Ovary (tissue), 9 donors: ENCODE data around the gene IFIT1. TPM values are rescaled to one million over a fixed set of nuclear protein-coding genes. Genes with fewer than 3 reads are reported as not detected.
"Not testable (repeated sequence)": the region's sequence is repeated elsewhere in the genome, so short reads cannot be mapped to it uniquely, and the experiment has no call there.

Source experiments
- DNase-seq, 5 donors: peaks; one replicate each; pipeline ENCODE4 v3.0.0-alpha.2; 2019 to 2020
- H3K27ac ChIP-seq, 2 donors: fragments of 200-600 bp; one replicate each; pipeline versions ENCODE4 v1.5.1 to v1.8.0; 2019 to 2022
- H3K27me3 ChIP-seq: fragments of 200-600 bp; one replicate; pipeline ENCODE4 v1.8.0; 2022
- H3K36me3 ChIP-seq: fragments of 200-600 bp; sonication (generic); one replicate; pipeline ENCODE4 v1.5.1; 2019
- H3K4me1 ChIP-seq: one replicate; pipeline ENCODE4 v1.8.1; 2013; ENCODE audit warnings: mild to moderate bottlenecking, moderate library complexity; ENCODE audit not compliant: insufficient read depth
- H3K4me3 ChIP-seq: fragments of 200-600 bp; sonication (generic); one replicate; pipeline ENCODE4 v1.5.1; 2017
- H3K9me3 ChIP-seq, 2 donors: fragments of 200-600 bp in 1 of 2; sonication (generic) in 1 of 2; one replicate each; pipeline versions ENCODE4 v1.5.1 to v1.8.1; 2013 to 2019; ENCODE audit warnings: mild to moderate bottlenecking in 1 of 2, moderate library complexity in 1 of 2
- EP300 ChIP-seq: sonication (generic); formaldehyde crosslinking; IDR thresholded peaks from one replicate; pipeline ENCODE4 v1.6.1; 2017; ENCODE audit warnings: antibody characterized with exemption
- POLR2A ChIP-seq: fragments of 450-650 bp; IDR thresholded peaks from one replicate; pipeline ENCODE4 v1.6.1; 2017; ENCODE audit warnings: antibody characterized with exemption, mild to moderate bottlenecking, moderate library complexity
- WGBS, 3 donors: extraction: QIAGEN DNeasy Blood & Tissue Kit in 1 of 3; methylation state at CpG; one replicate each; pipeline versions ENCODE4 v1.1.5 to v1.1.7; 2013 to 2017; 5-methylcytosine and 5-hydroxymethylcytosine counted together
- intact Hi-C, 4 donors: fragments of 100-400 bp; cut with DNase I; formaldehyde crosslinking; loops; one replicate each; pipeline versions ENCODE4 v1.11.0 to v1.15.1; 2022 to 2023
- polyA plus RNA-seq, 2 donors: library from polyadenylated mRNA; stranded (reverse); fragments of 200-250 nt in 1 of 2; fragments of 350-450 nt in 1 of 2; fragmentation: Illumina TruSeq in 1 of 2; extraction: RNeasy Lipid Tissue Mini Kit (QIAGEN cat#74804) in 1 of 2; gene quantifications; one replicate each; pipeline ENCODE4 v1.2.3, GENCODE V29; 2013 to 2014
- total RNA-seq, 7 donors: library from RNA; depleted of rRNA in 2 of 7; stranded (reverse); fragments of >200 nt in 2 of 7; fragmentation: NEBNext Ultra II Directional in 3 of 7; extraction: Animal tissue kit (Norgen Biotek cat#: 25700) in 3 of 7; gene quantifications; one replicate each; pipeline versions ENCODE4 v1.1.0 to v1.2.4, GENCODE V29; 2016 to 2023
- TF ChIP-seq, protein P1 (sequence below), 3 donors: fragments of 450-650 bp in 2 of 3; fragments of 200-600 bp in 1 of 3; IDR thresholded peaks; one replicate each; pipeline versions ENCODE4 v1.5.1 to v1.8.0; 2016 to 2022; ENCODE audit warnings: antibody characterized with exemption in 3 of 3, mild to moderate bottlenecking in 1 of 3
- donor health status: DM: no; HTN: no; CAD: no; lungs with moderate emphysema.
- donor health status: DM: no; HTN: no; CAD: no.
- donor health status: Bipolar disorder and iron deficiency.
- donor health status: DM: yes; HTN: yes; CAD: no.
- donor health status: DM: no; HTN: no; CAD: no.
- donor health status: DM: yes; HTN: yes; CAD: no.

The IFIT1 gene
- total and polyA plus RNA-seq, 9 donors: 6.4 to 56.2 (median 12.3) TPM

DNA sequence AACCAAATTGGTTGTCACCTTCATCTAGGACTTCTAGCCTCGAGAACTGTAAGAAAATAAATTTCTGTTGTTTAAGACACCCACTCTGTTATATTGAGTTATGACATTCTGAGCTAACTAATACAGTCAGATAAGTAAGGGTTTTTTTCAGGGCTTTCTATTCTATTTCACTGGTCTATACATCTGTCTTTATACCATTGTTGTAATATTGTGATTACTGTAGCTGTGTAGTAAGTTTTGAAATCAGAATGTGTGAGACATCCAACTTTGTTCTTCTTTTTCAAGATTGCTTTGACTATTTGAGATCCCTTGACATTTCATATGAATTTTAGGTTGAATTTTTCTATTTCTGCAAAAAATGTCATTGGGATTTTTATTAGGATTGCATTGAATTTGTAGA is 7.5 kb downstream of the IFIT1 start:
- Histone ChIP-seq H3K9me3 (no peaks in the 10 kb centered on the region), H3K27me3 (no peaks in the 10 kb centered on the region), H3K4me3 (no peak overlapping the region), H3K27ac (no peak overlapping the region), H3K36me3 (no peaks in the 10 kb centered on the region), H3K4me1 (peaks cover 5% of the 10 kb centered on the region)
- TF ChIP-seq, protein P1, sequence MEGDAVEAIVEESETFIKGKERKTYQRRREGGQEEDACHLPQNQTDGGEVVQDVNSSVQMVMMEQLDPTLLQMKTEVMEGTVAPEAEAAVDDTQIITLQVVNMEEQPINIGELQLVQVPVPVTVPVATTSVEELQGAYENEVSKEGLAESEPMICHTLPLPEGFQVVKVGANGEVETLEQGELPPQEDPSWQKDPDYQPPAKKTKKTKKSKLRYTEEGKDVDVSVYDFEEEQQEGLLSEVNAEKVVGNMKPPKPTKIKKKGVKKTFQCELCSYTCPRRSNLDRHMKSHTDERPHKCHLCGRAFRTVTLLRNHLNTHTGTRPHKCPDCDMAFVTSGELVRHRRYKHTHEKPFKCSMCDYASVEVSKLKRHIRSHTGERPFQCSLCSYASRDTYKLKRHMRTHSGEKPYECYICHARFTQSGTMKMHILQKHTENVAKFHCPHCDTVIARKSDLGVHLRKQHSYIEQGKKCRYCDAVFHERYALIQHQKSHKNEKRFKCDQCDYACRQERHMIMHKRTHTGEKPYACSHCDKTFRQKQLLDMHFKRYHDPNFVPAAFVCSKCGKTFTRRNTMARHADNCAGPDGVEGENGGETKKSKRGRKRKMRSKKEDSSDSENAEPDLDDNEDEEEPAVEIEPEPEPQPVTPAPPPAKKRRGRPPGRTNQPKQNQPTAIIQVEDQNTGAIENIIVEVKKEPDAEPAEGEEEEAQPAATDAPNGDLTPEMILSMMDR (IDR thresholded peaks at IDR 0.05): no peak
- no peak for TF ChIP-seq POLR2A
- TF ChIP-seq EP300: no peak
- intact Hi-C loops: no loop called here
- no peak for DNase-seq
- 96 to 97% (median 97%) methylated on average over 1 of the region's 1 CpG for WGBS, 3 donors

DNA sequence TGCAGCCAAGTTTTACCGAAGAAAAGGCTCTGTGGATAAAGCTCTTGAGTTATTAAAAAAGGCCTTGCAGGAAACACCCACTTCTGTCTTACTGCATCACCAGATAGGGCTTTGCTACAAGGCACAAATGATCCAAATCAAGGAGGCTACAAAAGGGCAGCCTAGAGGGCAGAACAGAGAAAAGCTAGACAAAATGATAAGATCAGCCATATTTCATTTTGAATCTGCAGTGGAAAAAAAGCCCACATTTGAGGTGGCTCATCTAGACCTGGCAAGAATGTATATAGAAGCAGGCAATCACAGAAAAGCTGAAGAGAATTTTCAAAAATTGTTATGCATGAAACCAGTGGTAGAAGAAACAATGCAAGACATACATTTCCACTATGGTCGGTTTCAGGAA is 10.6 kb downstream of the IFIT1 start:
- no peaks in the 10 kb centered on the region for H3K9me3 ChIP-seq
- intact Hi-C loops: no loop called here
- no peak for TF ChIP-seq EP300

DNA sequence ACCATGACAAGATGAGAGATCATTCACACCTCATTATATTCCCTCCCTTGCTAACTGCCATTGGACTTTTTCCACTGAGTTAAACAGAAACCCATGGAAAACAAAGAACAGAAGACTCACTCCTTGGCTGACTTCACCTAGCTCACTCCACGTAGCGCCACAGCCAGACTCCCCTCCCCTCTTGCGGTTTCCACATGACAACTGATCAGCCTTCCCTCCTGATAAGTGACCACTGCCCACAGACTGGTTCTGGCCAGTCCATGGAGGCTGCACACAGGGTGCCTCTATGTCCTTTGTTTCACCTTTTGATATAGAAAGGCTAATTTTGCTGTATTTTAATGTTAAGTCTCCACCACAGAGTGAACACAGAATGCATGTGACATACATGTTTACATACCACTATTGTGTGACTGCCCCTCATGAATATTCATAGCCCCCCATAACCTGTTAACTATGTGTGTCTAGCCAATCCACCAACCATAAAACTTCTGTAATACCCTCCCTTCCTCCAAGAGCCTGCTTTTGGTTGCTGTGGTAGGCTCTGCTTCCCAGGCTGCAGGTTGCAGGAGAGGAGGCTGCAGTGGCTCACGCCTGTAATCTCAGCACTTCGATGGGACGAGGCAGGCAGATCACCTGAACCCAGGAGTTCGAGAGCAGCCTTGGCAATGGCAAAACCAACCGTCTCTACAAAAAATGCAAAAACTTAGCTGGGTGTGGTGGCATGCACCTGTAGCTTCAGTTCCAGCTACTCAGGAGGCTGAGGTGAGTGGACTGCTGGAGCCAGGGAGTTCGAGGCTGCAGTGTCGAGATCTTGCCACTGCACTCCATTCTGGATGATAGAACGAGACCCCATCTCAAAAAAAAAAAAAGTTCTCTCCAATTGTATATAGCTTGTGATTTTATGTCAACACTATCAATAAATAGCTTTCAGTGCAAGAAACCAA is 12.0 kb downstream of the IFIT1 start:
- no peaks in the 10 kb centered on the region for H3K4me1 ChIP-seq
- H3K27ac ChIP-seq: no peak overlapping the region
- intact Hi-C loops: no loop called here
- WGBS, 3 donors: 91 to 93% (median 93%) methylated on average over 11 of the region's 11 CpGs
- no peaks in the 10 kb centered on the region for H3K9me3 ChIP-seq
- DNase-seq: no peak
- no peaks in the 10 kb centered on the region for H3K36me3 ChIP-seq
- TF ChIP-seq, protein P1 (IDR thresholded peaks at IDR 0.05): no peak
- TF ChIP-seq EP300 (no peak), POLR2A (no peak)
- no peak overlapping the region for H3K4me3 ChIP-seq
- no peaks in the 10 kb centered on the region for H3K27me3 ChIP-seq

More for the DNA sequence above, 10.6 kb downstream of the IFIT1 start:
- no peaks in the 10 kb centered on the region for H3K4me1 ChIP-seq
- DNase-seq: no peak
- 93 to 97% (median 95%) methylated on average over 2 of the region's 2 CpGs for WGBS, 3 donors
- H3K27me3 ChIP-seq: no peaks in the 10 kb centered on the region
- H3K36me3 ChIP-seq: no peaks in the 10 kb centered on the region
- no peak overlapping the region for H3K27ac ChIP-seq
- H3K4me3 ChIP-seq: no peak overlapping the region

DNA sequence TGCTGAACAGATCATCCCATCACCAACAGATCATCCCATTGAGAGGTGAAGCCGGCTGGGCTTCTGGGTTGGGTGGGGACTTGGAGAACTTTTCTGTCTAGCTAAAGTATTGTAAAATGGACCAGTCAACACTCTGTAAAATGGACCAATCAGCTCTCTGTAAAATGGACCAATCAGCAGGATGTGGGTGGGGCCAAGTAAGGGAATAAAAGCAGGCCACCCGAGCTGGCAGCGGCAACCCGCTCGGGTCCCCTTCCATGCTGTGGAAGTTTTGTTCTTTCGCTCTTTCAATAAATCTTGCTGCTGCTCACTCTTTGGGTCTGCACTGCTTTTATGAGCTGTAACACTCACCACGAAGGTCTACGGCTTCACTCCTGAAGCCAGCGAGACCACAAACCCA is 13.8 kb downstream of the IFIT1 start:
- H3K36me3 ChIP-seq, H3K9me3 ChIP-seq, DNase-seq, H3K4me1 ChIP-seq, intact Hi-C loops, H3K4me3 ChIP-seq, H3K27me3 ChIP-seq, H3K27ac ChIP-seq: not testable (repeated sequence)
- 94 to 99% (median 97%) methylated on average over 9 of the region's 9 CpGs for WGBS, 3 donors

DNA sequence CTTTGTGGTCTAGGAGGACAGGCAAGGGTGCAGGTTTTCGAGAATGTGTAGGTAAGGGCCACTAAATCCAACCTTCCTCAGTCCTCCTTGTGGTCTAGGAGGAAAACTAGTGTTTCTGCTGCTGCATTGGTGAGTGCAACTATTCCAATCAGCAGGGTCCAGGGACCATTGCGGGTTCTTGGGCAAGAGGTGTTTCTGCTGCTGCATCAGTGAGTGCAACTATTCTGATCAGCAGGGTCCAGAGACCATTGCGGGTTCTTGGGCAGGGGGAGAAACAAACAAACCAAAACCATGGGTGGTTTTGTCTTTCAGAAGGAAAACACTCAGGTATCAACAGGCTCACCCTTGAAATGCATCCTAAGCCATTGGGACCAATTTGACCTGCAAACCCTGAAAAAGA is 15.4 kb downstream of the IFIT1 start:
- H3K9me3 ChIP-seq, H3K4me1 ChIP-seq, H3K27ac ChIP-seq, H3K36me3 ChIP-seq, DNase-seq, intact Hi-C loops, H3K4me3 ChIP-seq, H3K27me3 ChIP-seq: not testable (repeated sequence)
- 98 to 100% (median 100%) methylated on average over 3 of the region's 3 CpGs for WGBS, 3 donors

DNA sequence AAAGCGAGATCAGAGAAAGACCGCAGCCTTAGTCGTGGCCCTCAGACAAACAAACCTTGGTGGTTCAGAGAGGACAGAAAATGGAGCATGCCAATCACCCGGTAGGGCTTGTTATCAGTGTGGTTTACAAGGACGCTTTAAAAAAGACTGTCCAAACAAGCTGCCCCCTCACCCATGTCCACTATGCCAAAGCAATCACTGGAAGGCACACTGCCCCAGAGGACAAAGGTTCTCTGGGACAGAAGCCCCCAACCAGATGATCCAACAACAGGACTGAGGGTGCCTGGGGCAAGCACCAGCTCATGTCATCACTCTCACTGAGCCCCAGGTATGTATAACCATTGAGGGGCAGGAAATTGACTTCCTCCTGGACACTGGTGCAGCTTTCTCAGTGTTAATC is 16.9 kb downstream of the IFIT1 start:
- H3K36me3 ChIP-seq, intact Hi-C loops: not testable (repeated sequence)
- 90 to 96% (median 94%) methylated on average over 5 of the region's 5 CpGs for WGBS, 3 donors

DNA sequence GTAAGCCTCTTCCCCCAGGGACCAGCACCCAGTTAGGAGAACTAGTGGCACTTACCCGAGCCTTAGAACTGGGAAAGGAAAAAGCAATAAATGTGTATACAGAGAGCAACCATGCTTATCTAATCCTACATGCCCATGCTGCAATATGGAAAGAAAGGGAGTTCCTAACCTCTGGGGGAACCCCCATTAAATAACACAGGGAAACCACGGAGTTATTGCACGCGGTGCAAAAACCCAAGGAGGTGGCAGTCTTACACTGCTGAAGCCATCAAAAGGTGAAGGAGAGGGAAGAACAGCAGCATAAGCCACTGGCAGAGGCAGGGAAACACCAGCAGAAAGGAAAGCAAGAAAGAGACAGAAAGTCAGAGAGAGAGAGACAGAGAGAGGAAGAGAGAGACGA is 18.1 kb downstream of the IFIT1 start:
- H3K27me3 ChIP-seq, H3K4me1 ChIP-seq, intact Hi-C loops, H3K4me3 ChIP-seq, H3K27ac ChIP-seq, DNase-seq, H3K36me3 ChIP-seq, H3K9me3 ChIP-seq: not testable (repeated sequence)
- 92 to 96% (median 93%) methylated on average over 5 of the region's 5 CpGs for WGBS, 3 donors

More for the DNA sequence above, 16.9 kb downstream of the IFIT1 start:
- H3K27me3 ChIP-seq, H3K4me3 ChIP-seq, H3K27ac ChIP-seq, H3K4me1 ChIP-seq, DNase-seq, H3K9me3 ChIP-seq: not testable (repeated sequence)

DNA sequence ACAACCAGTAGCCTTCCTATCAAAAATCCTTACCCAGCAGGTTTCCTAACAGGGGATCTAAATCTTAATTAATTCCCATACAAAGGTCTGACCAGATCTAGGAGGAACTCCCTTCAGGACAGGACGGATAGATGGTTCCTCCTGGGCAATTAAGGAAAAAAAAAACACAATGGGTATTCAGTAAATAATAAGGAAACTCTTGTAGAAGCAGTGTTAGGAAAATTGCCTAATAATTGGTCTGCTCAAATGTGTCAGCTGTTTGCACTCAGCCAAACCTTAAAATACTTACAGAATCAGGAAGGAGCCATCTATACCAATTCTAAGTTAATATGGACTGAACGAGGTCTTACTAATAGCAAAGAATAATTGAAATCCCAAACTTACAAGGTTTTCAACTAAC is 18.7 kb downstream of the IFIT1 start:
- H3K4me1 ChIP-seq, H3K27ac ChIP-seq, H3K4me3 ChIP-seq, H3K9me3 ChIP-seq, H3K36me3 ChIP-seq, DNase-seq, H3K27me3 ChIP-seq, intact Hi-C loops: not testable (repeated sequence)
- WGBS, 3 donors: 86 to 94% (median 90%) methylated on average over 2 of the region's 2 CpGs

DNA sequence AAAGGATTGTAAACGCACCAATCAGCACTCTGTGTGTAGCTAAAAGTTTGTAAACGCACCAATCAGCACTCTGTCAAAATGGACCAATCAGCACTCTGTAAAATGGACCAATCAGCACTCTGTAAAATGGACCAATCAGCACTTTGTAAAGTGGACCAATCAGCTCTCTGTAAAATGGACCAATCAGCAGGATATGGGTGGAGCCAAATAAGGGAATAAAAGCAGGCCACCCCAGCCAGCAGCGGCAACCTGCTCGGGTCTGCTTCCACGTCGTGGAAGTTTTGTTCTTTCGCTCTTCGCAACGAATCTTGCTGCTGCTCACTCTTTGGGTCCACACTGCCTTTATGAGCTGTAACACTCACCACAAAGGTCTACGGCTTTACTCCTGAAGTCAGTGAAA is 19.9 kb downstream of the IFIT1 start:
- DNase-seq, H3K27me3 ChIP-seq, H3K4me3 ChIP-seq, H3K27ac ChIP-seq, intact Hi-C loops, H3K9me3 ChIP-seq, H3K36me3 ChIP-seq, H3K4me1 ChIP-seq: not testable (repeated sequence)
- WGBS, 3 donors: 83 to 98% (median 93%) methylated on average over 10 of the region's 10 CpGs
